AG09319 (cell line): ENCODE measurements around the gene ANKRD42.
"Not testable (repeated sequence)": the region's sequence is repeated elsewhere in the genome, so short reads cannot be mapped to it uniquely, and the experiment has no call there.

Experiments used
- DNase-seq: peaks from one replicate; pipeline ENCODE4 v3.0.0-alpha.2; 2010; ENCODE audit warnings: low read depth; ENCODE audit errors: extremely low read depth
- TF ChIP-seq, protein P1 (sequence below): IDR thresholded peaks from 2 replicates; pipeline ENCODE4 v1.5.1; 2011; ENCODE audit warnings: low read depth, mild to moderate bottlenecking, inconsistent platforms, low read length, moderate library complexity

Gene ANKRD42

DNA sequence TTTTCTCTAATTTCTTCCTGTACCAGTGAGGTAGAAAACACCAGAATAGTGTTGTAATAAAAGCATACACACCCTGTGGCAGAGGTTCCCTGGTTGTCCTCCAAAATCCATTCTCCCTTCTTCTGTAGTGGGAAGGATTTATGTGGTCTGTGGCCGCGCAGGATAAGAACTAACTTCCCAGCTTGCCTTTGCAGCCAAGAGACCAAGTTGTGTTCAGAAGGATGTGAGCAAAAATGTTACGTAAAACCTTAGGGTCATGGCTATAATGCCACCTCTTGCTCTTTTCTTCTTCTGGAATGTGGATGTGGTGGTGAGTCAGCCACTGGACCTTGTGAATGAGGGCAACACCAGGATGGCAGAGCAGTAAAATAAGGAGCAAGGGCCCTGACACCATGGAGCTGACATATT, 64.3 kb downstream of the ANKRD42 start:
- no peak for DNase-seq
- TF ChIP-seq, protein P1, sequence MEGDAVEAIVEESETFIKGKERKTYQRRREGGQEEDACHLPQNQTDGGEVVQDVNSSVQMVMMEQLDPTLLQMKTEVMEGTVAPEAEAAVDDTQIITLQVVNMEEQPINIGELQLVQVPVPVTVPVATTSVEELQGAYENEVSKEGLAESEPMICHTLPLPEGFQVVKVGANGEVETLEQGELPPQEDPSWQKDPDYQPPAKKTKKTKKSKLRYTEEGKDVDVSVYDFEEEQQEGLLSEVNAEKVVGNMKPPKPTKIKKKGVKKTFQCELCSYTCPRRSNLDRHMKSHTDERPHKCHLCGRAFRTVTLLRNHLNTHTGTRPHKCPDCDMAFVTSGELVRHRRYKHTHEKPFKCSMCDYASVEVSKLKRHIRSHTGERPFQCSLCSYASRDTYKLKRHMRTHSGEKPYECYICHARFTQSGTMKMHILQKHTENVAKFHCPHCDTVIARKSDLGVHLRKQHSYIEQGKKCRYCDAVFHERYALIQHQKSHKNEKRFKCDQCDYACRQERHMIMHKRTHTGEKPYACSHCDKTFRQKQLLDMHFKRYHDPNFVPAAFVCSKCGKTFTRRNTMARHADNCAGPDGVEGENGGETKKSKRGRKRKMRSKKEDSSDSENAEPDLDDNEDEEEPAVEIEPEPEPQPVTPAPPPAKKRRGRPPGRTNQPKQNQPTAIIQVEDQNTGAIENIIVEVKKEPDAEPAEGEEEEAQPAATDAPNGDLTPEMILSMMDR, result no peak

DNA sequence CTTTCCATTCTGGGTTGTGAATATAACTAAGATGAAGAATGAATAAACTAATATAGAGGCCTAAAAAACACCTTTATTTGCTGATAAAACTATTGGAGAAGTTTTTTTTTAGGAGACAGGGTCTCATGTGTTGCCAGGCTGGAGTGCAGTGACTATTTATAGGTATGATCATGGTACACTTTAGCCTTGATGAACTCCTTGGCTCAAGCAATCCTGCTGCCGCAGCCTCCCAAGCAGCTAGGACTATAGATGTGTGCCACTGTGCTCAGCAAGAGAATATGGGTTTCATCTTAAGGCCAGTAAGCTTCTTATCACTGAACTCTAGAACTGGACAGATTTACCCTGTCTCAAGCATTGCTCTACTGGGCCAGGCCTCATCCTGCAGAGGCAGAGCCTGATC, 66.0 kb downstream of the ANKRD42 start:
- DNase-seq, result no peak
- TF ChIP-seq, protein P1, result no peak

DNA sequence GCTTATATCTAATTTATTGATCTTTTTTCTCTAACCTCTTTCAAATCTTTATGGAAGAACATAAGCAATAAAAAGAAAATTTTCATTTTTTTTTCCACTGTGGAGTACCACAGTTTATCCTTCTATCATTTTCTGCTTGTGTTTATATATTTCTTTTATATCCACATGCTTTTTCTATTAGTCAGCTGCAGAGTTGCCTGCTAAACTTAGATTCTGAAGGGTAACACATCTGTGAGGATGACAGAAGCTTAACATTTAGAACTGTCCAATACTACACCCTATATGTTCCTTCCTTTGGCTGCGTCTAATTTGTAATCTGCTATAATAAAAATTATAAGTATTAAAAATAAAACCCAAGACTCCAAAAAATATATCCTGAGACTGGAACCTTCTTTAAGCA, 71.8 kb downstream of the ANKRD42 start:
- TF ChIP-seq, protein P1, result no peak
- DNase-seq, result no peak

DNA sequence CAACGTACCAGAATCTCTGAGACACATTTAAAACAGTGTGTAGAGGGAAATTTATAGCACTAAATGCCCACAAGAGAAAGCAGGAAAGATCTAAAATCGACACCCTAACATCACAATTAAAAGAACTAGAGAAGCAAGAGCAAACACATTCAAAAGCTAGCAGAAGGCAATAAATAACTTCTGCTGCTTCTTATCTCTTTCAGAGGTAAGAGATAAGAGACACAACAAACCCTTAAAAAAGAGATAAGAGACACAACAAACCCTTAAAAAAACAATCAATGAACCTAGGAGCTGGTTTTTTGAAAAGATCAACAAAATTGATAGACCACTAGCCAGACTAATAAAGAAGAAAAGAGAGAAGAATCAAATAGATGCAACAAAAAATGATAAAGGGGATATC, 75.6 kb downstream of the ANKRD42 start:
- not testable (repeated sequence) for DNase-seq

DNA sequence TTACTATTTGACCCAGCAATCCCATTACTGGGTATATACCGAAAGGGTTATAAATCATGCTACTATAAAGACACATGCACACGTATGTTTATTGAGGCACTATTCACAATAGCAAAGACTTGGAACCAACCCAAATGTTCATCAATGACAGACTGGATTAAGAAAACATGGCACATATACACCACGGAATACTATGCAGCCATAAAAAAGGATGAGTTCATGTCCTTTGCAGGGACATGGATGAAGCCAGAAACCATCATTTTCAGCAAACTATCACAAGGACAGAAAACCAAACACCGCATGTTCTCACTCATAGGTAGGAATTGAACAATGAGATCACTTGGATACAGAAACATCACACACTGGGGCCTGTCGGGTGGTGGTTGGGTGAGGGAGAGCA, 78.2 kb downstream of the ANKRD42 start:
- not testable (repeated sequence) for DNase-seq

DNA sequence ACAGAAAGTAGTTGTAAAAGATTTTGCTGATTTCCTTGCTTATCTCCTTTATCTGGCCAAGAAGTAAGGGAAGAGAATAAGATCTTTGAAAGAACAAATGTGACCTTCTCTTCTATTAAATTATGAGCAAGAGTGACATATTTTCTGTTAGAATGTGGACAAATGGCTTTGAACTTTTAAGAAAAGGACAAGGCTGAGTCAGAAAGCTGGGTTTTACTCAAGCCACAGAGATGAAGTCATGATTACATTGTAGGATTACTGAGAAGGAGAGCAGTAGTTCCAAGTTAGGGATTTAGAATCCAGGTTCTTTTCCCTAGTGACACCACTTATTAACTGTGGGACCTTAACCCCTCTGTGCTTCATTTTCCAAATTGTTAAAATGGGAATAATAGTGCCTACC, 79.1 kb downstream of the ANKRD42 start:
- TF ChIP-seq, protein P1, result no peak

DNA sequence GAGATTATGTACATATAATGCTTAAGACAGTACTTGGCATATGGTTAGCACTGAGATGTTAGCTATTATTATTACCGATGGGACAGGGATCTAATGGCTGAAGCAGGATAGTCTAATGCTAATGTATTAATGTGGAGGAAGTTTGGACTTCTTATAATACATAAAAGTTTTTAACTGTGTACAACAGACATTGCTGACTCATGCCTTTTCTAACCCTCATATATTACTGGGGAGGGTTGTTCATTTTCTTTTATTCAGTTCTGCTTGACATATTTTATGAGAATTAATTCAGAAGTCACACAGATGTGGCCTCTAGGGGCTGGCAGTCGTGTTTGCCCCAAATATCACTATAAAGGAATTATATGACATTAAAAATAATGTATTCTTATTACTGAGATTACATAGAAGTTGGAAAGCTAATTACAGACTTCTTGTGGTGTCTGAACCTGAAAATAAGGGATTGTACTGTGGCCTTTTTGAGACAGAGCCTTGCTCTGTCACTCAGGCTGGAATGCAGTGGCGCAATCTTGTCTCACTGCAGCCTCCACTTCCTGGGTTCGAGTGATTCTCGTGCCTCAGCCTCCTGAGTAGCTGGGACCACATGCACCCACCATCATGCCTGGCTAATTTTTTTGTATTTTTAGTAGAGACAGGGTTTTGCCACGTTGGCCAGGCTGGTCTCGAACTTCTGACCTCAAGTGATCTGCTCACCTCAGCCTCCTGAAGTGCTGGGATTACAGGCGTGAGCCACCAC, 82.6 kb downstream of the ANKRD42 start:
- TF ChIP-seq, protein P1, result no peak
- DNase-seq, result no peak

More for the DNA sequence above, 79.1 kb downstream of the ANKRD42 start:
- no peak for DNase-seq

DNA sequence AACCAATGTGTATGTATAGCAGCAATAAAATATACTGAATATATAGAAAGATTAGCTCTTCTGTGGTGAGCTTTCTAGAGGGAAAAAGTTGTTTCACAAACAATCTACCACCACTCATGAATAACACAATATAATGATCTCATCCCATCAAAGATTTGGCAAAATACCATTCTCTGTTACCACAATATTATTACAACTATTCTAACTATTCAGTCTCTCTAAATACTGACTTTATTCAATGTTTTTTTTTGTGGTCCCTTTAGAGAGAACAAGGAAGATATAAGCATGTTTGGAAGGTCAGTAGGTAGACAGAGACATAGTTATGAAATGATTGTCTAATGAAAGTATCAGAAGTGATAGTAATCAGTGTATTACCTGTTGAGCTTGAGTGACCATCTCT, 84.8 kb downstream of the ANKRD42 start:
- no peak for DNase-seq

More for the DNA sequence above, 84.8 kb downstream of the ANKRD42 start:
- TF ChIP-seq, protein P1, result no peak
